H1 (cell line): Measurements from ENCODE around the gene GUCY1A1. TPM values are rescaled to one million over a fixed set of nuclear protein-coding genes. Genes with fewer than 3 reads are reported as not detected.

ENCODE experiments used
- CTCF ChIA-PET: fragments of 300-600 bp; sonication (Branson Sonifier 250); formaldehyde crosslinking; loops from one replicate; lab custom pipeline; 2021; ENCODE audit not compliant: partially characterized antibody; lab: Charles Lee
- POLR2A ChIA-PET: fragments of 300-600 bp; sonication (Branson Sonifier 250); formaldehyde crosslinking; loops from one replicate; lab custom pipeline; 2021; ENCODE audit warnings: inconsistent platforms; ENCODE audit not compliant: partially characterized antibody; lab: Charles Lee
- DNase-seq, 2 experiments: peaks; one replicate each; pipeline versions ENCODE4 v3.0.0 to v3.0.0-alpha.2; 2010 to 2022; ENCODE audit warnings: low spot score in 2 of 2, low read depth in 1 of 2, mixed read lengths in 1 of 2
- FAIRE-seq: peaks from 2 replicates; lab custom pipeline; 2011; peaks lifted over from hg19 to GRCh38; lab: Jason Lieb, UNC
- H2AFZ ChIP-seq: 2 replicates; pipeline ENCODE4 v1.8.1; 2012; ENCODE audit warnings: low read length, inconsistent platforms
- H2AK5ac ChIP-seq: 2 replicates; pipeline ENCODE4 v1.6.1; 2013; ENCODE audit warnings: low read depth, low read length
- H2BK120ac ChIP-seq: replicated peaks from 2 replicates; pipeline ENCODE3; 2013; ENCODE audit warnings: low read depth, low read length, inconsistent platforms
- H2BK12ac ChIP-seq: 2 replicates; pipeline ENCODE4 v1.6.1; 2013; ENCODE audit warnings: low read depth, low read length
- H2BK15ac ChIP-seq: 2 replicates; pipeline ENCODE4 v1.6.1; 2013; ENCODE audit warnings: low read length
- H2BK20ac ChIP-seq: 2 replicates; pipeline ENCODE4 v1.6.1; 2013; ENCODE audit warnings: low read length
- H2BK5ac ChIP-seq: 2 replicates; pipeline ENCODE4 v1.6.1; 2013; ENCODE audit warnings: low read depth, low read length
- H3K14ac ChIP-seq: 2 replicates; pipeline ENCODE4 v1.6.1; 2013; ENCODE audit warnings: inconsistent platforms; ENCODE audit not compliant: insufficient read length
- H3K18ac ChIP-seq: 2 replicates; pipeline ENCODE4 v1.6.1; 2013; ENCODE audit warnings: low read length; ENCODE audit errors: extremely low read depth
- H3K23ac ChIP-seq: 2 replicates; pipeline ENCODE4 v1.6.1; 2013; ENCODE audit warnings: inconsistent platforms; ENCODE audit not compliant: insufficient read length
- H3K23me2 ChIP-seq: 2 replicates; pipeline ENCODE4 v1.6.1; 2013; ENCODE audit warnings: low read depth, low read length
- H3K27ac ChIP-seq: 2 replicates; pipeline ENCODE4 v1.6.1; 2011; ENCODE audit warnings: low read depth, low read length, inconsistent platforms
- H3K27me3 ChIP-seq, 4 experiments: replicated peaks in 1 of 4; 1 replicate in 1 of 4; 2 replicates in 3 of 4; pipeline versions ENCODE4 v1.6.1 to v1.8.1; 2011 to 2013; ENCODE audit warnings: low read length in 3 of 4, mild to moderate bottlenecking in 3 of 4, inconsistent platforms in 2 of 4, mixed read lengths in 2 of 4, moderate library complexity in 1 of 4; ENCODE audit not compliant: control insufficient read depth in 3 of 4, insufficient read depth in 3 of 4; ENCODE audit errors: extremely low read depth in 1 of 4
- H3K36me3 ChIP-seq, 4 experiments: 2 replicates each; pipeline versions ENCODE4 v1.6.1 to v1.8.1; 2011 to 2013; ENCODE audit warnings: mild to moderate bottlenecking in 4 of 4, low read length in 3 of 4, moderate library complexity in 2 of 4, control low read depth in 1 of 4, inconsistent platforms in 1 of 4; ENCODE audit not compliant: insufficient read depth in 4 of 4, control insufficient read depth in 2 of 4
- H3K4ac ChIP-seq: replicated peaks from 2 replicates; pipeline ENCODE3; 2013; ENCODE audit warnings: low read length, low read depth, mixed read lengths, inconsistent platforms; ENCODE audit not compliant: insufficient read length
- H3K4me1 ChIP-seq, 4 experiments: replicated peaks in 1 of 4; 1 replicate in 1 of 4; 2 replicates in 3 of 4; pipeline versions ENCODE4 v1.6.1 to v1.8.1; 2011 to 2013; ENCODE audit warnings: low read length in 3 of 4, inconsistent platforms in 2 of 4, mixed read lengths in 1 of 4; ENCODE audit not compliant: insufficient read depth in 4 of 4, control insufficient read depth in 3 of 4
- H3K4me2 ChIP-seq, 2 experiments: 2 replicates each; pipeline versions ENCODE4 v1.6.1 to v1.8.1; 2011 to 2013; ENCODE audit warnings: low read depth in 2 of 2, low read length in 2 of 2, control low read depth in 1 of 2, inconsistent platforms in 1 of 2, mild to moderate bottlenecking in 1 of 2; ENCODE audit not compliant: insufficient read depth in 1 of 2
- H3K4me3 ChIP-seq, 4 experiments: fragments of 200-600, 300-600 bp in 1 of 4; sonication (generic), shearing (Covaris generic), sonication (Bioruptor Twin) in 1 of 4; 2 replicates each; pipeline versions ENCODE4 v1.5.1 to v1.8.1; 2011 to 2016; ENCODE audit warnings: low read length in 4 of 4, low read depth in 3 of 4, control low read depth in 2 of 4, inconsistent platforms in 2 of 4, mild to moderate bottlenecking in 2 of 4, mixed read lengths in 1 of 4, moderate library complexity in 1 of 4; ENCODE audit not compliant: insufficient read depth in 2 of 4; ENCODE audit errors: extremely low read depth in 1 of 4
- H3K56ac ChIP-seq: replicated peaks from 2 replicates; pipeline ENCODE3; 2013; ENCODE audit warnings: low read depth, mild to moderate bottlenecking, mixed read lengths, low read length, inconsistent platforms; ENCODE audit not compliant: insufficient read length
- H3K79me1 ChIP-seq: 2 replicates; pipeline ENCODE4 v1.6.1; 2013; ENCODE audit warnings: low read depth, low read length, control low read depth
- H3K79me2 ChIP-seq, 2 experiments: 2 replicates each; pipeline versions ENCODE4 v1.6.1 to v1.8.1; 2012 to 2013; ENCODE audit warnings: low read length in 2 of 2, mild to moderate bottlenecking in 2 of 2, inconsistent platforms in 1 of 2; ENCODE audit not compliant: insufficient read depth in 2 of 2, control insufficient read depth in 1 of 2
- H3K9ac ChIP-seq, 4 experiments: replicated peaks in 1 of 4; 1 replicate in 1 of 4; 2 replicates in 3 of 4; pipeline versions ENCODE4 v1.6.1 to v1.8.1; 2011 to 2013; ENCODE audit warnings: low read depth in 3 of 4, low read length in 3 of 4, control low read depth in 2 of 4, mild to moderate bottlenecking in 2 of 4, moderate library complexity in 2 of 4, inconsistent platforms in 1 of 4; ENCODE audit errors: extremely low read depth in 1 of 4
- H3K9me3 ChIP-seq, 2 experiments: 2 replicates each; pipeline versions ENCODE4 v1.6.1 to v1.8.1; 2012 to 2013; ENCODE audit warnings: mild to moderate bottlenecking in 2 of 2, moderate library complexity in 2 of 2, control low read depth in 1 of 2, inconsistent platforms in 1 of 2, low read depth in 1 of 2, low read length in 1 of 2, mixed read lengths in 1 of 2; ENCODE audit not compliant: insufficient read depth in 2 of 2
- H4K20me1 ChIP-seq, 2 experiments: replicated peaks in 1 of 2; 2 replicates each; pipeline versions ENCODE3 to v1.8.1; 2011 to 2013; ENCODE audit warnings: inconsistent platforms in 2 of 2, low read length in 2 of 2, mild to moderate bottlenecking in 1 of 2; ENCODE audit not compliant: insufficient read depth in 2 of 2, control insufficient read depth in 1 of 2
- H4K5ac ChIP-seq: 2 replicates; pipeline ENCODE4 v1.6.1; 2013; ENCODE audit warnings: low read length, low read depth, mixed read lengths, inconsistent platforms; ENCODE audit not compliant: insufficient read length
- H4K8ac ChIP-seq: 2 replicates; pipeline ENCODE4 v1.8.0; 2013; ENCODE audit warnings: mild to moderate bottlenecking, moderate library complexity, low read length, inconsistent platforms; ENCODE audit not compliant: insufficient read depth; ENCODE audit errors: extremely low read depth
- H4K91ac ChIP-seq: replicated peaks from 2 replicates; pipeline ENCODE3; 2013; ENCODE audit warnings: low read length, mixed read lengths, inconsistent platforms; ENCODE audit not compliant: insufficient read length
- CBX5 ChIP-seq: fragments of 300-800, 300-1000 bp; sonication (generic); IDR thresholded peaks from 2 replicates; pipeline ENCODE4 v1.7.1; 2016; ENCODE audit warnings: antibody characterized with exemption, low read length, low read depth
- HDAC6 ChIP-seq: IDR thresholded peaks from one replicate; pipeline ENCODE4 v1.7.1; 2012; ENCODE audit warnings: low read depth, mild to moderate bottlenecking, inconsistent platforms, low read length, moderate library complexity
- NANOG ChIP-seq: IDR thresholded peaks from 2 replicates; pipeline ENCODE4 v1.6.1; 2011; ENCODE audit warnings: low read length, low read depth, mild to moderate bottlenecking, inconsistent platforms; ENCODE audit not compliant: insufficient read depth, poor library complexity, severe bottlenecking
- POU5F1 ChIP-seq: IDR thresholded peaks from 2 replicates; pipeline ENCODE4 v1.6.1; 2011; ENCODE audit warnings: low read depth, mild to moderate bottlenecking, low read length, moderate library complexity
- ZNF274 ChIP-seq: IDR thresholded peaks from 2 replicates; pipeline ENCODE4 v1.7.0; 2012; ENCODE audit warnings: low read length, borderline replicate concordance; ENCODE audit errors: extremely low read depth
- polyA plus RNA-seq, 7 experiments: library from polyadenylated mRNA; depleted of rRNA in 3 of 7; stranded (reverse) in 5 of 7; unstranded in 2 of 7; fragments of >200 nt in 5 of 7; fragments of 200-250 nt in 2 of 7; gene quantifications; 1 replicate in 5 of 7; 2 replicates in 1 of 7; 4 replicates in 1 of 7; pipeline versions ENCODE4 v1.2.1 to v1.2.3, GENCODE V29; 2011 to 2013; ENCODE audit warnings: missing spikeins in 2 of 7, mixed read lengths in 2 of 7
- total RNA-seq: library from RNA; stranded (reverse); fragmentation: NEBNext Ultra II Directional; extraction: Animal tissue kit (Norgen Biotek cat#: 25700); gene quantifications from 2 replicates; pipeline ENCODE4 v1.2.1, GENCODE V29; 2021

The GUCY1A1 gene
- total and polyA plus RNA-seq, 2 of the 8 experiments (the other 6 are each of a cell fraction or from before 2014, with no cell fraction given) = not detected

- H2BK5ac ChIP-seq = no peak overlapping the region
- H3K18ac ChIP-seq = no peak overlapping the region
- CTCF ChIA-PET = interaction anchor here (0.6 kb wide), 1 partner anchor 12 kb away, joined by 4 read pairs; no protein-coding TSS in a partner anchor
- H3K4me2 ChIP-seq = no peak overlapping the region
- H3K27me3 ChIP-seq = no peaks in the 10 kb centered on the region
- H3K4me3 ChIP-seq = no peak overlapping the region
- no peaks in the 10 kb centered on the region for H3K9me3 ChIP-seq
- DNase-seq = no peak
- H4K91ac ChIP-seq = no peak overlapping the region
- no peak overlapping the region for H4K5ac ChIP-seq
- H2AK5ac ChIP-seq = no peak overlapping the region
- H3K14ac ChIP-seq = no peak overlapping the region
- no peak overlapping the region for H3K4ac ChIP-seq
- H2BK12ac ChIP-seq = no peak overlapping the region
- no peak overlapping the region for H2BK15ac ChIP-seq
- no peaks in the 10 kb centered on the region for H3K36me3 ChIP-seq
- POLR2A ChIA-PET = no interaction called here
- no peak for FAIRE-seq
- H3K9ac ChIP-seq = no peak overlapping the region
- H4K20me1 ChIP-seq = no peaks in the 10 kb centered on the region
- H2BK120ac ChIP-seq = no peak overlapping the region
- H3K23ac ChIP-seq = no peak overlapping the region
- H2BK20ac ChIP-seq = no peak overlapping the region
- H3K56ac ChIP-seq = no peak overlapping the region
- H3K23me2 ChIP-seq = no peaks in the 10 kb centered on the region
- no peak overlapping the region for H3K27ac ChIP-seq
- H3K4me1 ChIP-seq = no peaks in the 10 kb centered on the region
- H2AFZ ChIP-seq = no peak overlapping the region
- H4K8ac ChIP-seq = no peak overlapping the region
- no peaks in the 10 kb centered on the region for H3K79me1 ChIP-seq
- no peaks in the 10 kb centered on the region for H3K79me2 ChIP-seq
- TF ChIP-seq NANOG (no peak), CBX5 (no peak), POU5F1 (no peak), HDAC6 (no peak), ZNF274 (no peak)
These were observed 42.2 kb upstream of the GUCY1A1 start for GRCh38 chr4:155624478-155624877.
